GM20000 (cell line): ENCODE data around the gene TARDBP.
"Not testable (repeated sequence)": the region's sequence is repeated elsewhere in the genome, so short reads cannot be mapped to it uniquely, and the experiment has no call there.

Experiments
- DNase-seq: peaks from one replicate; pipeline ENCODE4 v3.0.0; 2012; ENCODE audit warnings: low spot score
- TF ChIP-seq, protein P1 (sequence below): IDR thresholded peaks from 2 replicates; pipeline ENCODE4 v1.5.1; 2012; ENCODE audit warnings: mild to moderate bottlenecking, control low read depth; ENCODE audit errors: extremely low read depth, missing control alignments

TARDBP gene

GRCh38 chr1:11025618-11026017, 13.2 kb downstream of the TARDBP start:
- DNase-seq = no peak
- TF ChIP-seq, protein P1, sequence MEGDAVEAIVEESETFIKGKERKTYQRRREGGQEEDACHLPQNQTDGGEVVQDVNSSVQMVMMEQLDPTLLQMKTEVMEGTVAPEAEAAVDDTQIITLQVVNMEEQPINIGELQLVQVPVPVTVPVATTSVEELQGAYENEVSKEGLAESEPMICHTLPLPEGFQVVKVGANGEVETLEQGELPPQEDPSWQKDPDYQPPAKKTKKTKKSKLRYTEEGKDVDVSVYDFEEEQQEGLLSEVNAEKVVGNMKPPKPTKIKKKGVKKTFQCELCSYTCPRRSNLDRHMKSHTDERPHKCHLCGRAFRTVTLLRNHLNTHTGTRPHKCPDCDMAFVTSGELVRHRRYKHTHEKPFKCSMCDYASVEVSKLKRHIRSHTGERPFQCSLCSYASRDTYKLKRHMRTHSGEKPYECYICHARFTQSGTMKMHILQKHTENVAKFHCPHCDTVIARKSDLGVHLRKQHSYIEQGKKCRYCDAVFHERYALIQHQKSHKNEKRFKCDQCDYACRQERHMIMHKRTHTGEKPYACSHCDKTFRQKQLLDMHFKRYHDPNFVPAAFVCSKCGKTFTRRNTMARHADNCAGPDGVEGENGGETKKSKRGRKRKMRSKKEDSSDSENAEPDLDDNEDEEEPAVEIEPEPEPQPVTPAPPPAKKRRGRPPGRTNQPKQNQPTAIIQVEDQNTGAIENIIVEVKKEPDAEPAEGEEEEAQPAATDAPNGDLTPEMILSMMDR = no peak

GRCh38 chr1:11026052-11026451, 13.6 kb downstream of the TARDBP start:
- no peak for DNase-seq
- TF ChIP-seq, protein P1 = no peak

DNA sequence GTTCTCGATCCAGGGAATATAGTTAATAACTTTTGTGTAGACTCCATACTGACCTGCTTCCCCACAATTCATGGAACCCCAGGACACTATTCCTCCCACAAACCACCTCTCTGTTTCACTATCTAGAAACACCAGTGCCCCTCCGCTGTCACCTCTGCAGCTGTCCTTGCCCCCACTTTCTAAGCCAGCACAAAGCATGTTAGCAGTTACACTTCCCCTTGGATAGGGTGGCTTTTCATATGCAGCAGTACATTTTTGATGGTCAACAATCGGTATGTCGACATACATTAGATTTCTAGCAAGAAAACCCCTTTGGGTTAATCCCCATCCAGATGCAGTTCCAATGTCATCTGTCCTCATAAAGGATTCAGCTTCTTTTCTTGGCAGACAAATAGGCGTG, 14.4 kb downstream of the TARDBP start:
- no peak for DNase-seq
- TF ChIP-seq, protein P1 = no peak

- TF ChIP-seq, protein P1 = no peak
- no peak for DNase-seq
Observed at GRCh38 chr1:11027316-11027715, 14.9 kb downstream of the TARDBP start.

GRCh38 chr1:11028018-11028417, 15.6 kb downstream of the TARDBP start:
- no peak for DNase-seq
- TF ChIP-seq, protein P1 = no peak

- TF ChIP-seq, protein P1 = no peak
- no peak for DNase-seq
Observed at GRCh38 chr1:11030865-11031264, 18.4 kb downstream of the TARDBP start.

DNA sequence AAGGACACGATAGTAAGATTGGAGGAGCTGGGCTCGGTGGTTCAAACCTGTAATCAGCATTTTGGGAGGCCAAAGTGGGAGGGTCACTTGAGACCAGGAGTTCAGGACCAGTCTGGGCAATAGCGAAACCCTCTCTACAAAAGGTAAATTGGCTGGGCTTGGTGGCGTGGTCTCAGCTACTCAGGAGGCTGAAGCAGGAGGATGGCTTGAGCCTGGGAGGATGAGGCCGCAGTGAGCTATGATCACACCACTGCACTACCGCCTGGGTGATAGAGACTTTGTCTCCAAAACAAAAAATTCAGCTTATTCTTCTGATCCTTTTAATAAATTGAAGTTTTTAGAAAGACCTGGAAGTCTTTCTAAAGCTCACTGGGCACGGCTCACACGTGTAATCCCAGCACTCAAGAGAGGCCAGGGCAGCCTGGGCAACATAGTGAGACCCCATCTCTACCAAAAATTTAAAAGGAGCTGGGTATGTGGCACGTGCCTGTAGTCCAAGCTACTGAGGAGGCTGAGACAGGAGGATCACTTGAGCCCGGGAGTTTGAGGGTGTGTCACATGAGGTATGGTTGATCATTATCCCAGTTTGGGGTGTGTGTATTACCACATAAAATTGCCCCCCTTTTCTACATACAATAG, 19.3 kb downstream of the TARDBP start:
- TF ChIP-seq, protein P1 = no peak
- DNase-seq = no peak

DNA sequence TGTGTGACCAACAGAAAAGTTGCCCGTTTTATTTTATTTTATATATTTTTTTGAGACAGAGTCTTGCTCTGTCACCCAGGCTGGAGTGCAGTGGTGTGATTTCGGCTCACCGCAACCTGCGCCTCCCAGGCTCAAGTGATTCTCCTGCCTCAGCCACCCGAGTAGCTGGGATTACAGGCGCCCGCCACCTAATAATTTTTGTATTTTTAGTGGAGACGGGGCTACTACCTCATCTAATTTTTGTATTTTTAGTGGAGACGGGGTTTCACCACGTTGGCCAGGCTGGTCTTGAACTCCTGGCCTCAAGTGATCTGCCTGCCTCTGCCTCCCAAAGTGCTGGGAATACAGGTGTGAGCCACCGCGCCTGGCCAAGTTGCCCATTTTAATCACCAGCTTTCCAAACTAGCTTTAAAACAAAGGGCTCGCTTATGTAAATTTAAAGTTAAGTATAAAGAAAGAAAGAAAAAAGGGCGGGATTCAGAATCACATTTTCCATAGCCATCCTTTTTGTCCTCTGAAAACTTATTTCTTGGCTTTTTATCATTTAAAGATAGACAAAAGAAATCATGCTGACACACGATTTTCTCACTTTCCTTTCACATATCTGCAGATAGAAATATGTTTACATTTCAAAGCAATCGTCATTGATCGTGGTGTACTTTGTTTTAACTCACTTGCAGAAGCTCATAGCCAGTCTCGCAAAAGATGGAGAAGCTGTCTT, 24.7 kb downstream of the TARDBP start:
- not testable (repeated sequence) for DNase-seq
